HG03520 (cell line): ENCODE data around the gene KLHL29.
"Not testable (repeated sequence)": the region's sequence is repeated elsewhere in the genome, so short reads cannot be mapped to it uniquely, and the experiment has no call there.

ENCODE experiments used
- ATAC-seq: cut with Tn5 transposase; IDR thresholded peaks from one replicate; pipeline ENCODE4 v1.9.1; 2021; ENCODE audit warnings: mild to moderate bottlenecking, moderate library complexity; ENCODE audit not compliant: unreplicated experiment

Gene KLHL29

DNA sequence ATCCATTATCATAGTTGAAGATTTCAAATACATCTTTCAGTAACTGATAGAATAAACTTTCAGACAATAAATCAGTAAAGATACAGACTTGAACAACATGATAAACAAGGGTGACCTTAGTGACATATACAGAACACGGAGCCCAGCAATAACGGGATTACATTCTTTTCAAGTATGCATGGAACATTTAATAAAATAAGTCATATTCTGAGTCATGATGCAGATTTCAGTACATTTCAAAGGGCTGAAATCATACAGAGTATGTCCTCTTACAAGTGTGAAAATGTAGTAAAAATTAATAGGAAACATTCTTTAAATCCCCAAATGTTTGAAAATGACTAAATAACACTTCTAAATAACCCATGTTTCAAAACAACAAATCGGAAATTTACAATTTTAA lies 17.2 kb upstream of the KLHL29 start:
- no peak for ATAC-seq

DNA sequence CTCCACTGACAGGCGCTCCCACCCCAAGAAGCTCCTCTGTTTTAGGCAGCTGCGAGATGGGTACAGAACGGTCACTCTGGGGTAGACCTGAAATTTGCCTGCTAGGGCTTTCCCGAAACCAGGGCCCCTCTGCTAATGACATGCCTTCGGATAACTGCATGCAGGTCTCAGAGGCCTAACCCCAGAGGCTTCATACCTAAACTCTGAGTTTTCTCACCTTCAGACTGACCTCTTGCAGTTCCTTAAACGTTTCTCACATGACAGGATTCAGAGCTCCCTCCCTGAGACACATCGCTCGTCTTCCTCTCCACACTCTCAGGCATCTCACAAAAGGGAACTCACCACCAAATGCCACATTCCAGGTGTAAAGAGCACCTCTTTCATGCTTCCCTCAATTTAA lies 11.3 kb upstream of the KLHL29 start:
- ATAC-seq: no peak

DNA sequence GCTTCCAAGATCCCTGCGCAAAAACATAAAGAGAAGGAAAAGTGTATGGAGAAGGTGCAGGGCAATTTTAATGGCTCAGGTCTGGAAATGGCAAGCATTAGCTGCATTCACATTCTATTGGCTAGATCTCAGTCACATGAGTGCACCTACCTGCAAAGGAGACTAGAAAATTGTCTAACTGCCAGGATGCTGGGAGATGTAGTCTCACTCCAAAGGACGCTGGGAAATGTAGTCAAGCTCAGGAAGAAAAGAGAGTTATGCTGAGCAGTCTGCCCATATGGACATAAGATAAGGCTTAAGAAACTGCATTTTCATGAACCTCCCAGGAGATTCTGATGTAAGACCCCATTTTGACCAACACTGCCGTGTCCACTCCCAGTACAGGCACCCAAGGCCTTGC lies 9.5 kb upstream of the KLHL29 start:
- peak; percentile 44 for ATAC-seq

DNA sequence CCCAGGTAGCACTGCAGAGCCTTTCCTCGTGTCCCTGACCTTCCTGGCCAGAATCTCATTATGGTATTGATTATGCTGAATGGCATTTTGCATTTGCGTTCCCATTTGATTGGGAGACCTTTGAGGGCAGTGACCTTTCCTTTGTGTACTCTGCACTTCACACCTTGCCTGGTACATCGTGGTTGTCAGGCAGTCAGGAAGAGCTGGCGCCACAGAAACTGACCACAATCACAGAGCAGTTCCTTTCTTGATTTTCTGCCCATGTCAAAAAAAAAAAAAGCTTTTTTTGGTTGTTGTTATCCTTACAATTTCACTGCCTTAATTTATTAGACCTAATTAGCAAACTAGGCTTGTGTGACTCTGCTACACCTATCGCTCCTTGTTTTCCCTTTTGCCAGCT lies 8.9 kb upstream of the KLHL29 start:
- no peak for ATAC-seq

GRCh38 chr2:23376972-23377371 lies 8.0 kb upstream of the KLHL29 start:
- ATAC-seq: no peak

DNA sequence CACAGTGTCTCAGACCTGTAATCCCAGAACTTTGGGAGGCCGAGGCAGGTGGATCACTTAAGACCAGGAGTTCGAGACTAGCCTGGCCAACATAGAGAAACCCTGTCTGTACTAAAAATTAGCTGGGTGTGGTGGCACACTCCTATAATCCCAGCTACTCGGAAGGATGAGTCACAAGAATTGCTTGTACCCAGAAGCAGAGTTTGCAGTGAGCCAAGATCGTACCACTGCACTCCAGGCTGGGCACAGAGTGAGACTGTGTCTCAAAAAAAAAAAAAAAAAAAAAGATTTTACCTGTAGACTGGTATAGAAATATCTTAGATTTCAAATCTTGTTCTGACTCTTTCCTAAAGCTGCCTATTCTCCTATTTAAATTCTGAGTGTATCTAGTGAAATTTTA lies 7.2 kb upstream of the KLHL29 start:
- ATAC-seq: no peak

GRCh38 chr2:23378496-23378895 lies 6.5 kb upstream of the KLHL29 start:
- ATAC-seq: no peak

GRCh38 chr2:23379220-23379695 lies 5.7 kb upstream of the KLHL29 start:
- peak; percentile 36 for ATAC-seq

DNA sequence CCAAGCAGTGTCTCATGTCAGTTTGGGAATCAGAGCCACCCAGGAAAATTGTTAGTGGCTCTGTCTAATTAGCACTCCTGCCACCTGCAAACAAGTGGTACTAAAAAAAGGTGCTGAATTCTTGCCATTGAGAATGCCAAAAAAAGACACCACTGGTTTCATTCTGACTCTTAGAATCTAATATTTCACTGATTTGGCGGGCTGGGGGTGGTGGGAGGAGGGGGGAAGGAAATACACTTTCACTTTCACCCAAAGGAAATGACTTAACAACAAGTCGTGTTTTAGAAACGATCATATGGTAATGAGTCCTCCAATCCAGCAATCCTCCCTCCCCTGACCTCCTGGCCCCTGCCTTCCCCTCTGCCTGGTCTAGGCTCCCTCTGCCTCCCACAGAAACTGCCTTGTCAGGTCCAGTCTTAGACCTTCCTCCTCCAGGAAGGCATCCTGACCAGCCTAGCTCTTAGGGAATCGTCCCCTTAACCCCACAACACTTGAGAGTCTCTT lies 4.4 kb upstream of the KLHL29 start:
- ATAC-seq: peak; percentile 32

DNA sequence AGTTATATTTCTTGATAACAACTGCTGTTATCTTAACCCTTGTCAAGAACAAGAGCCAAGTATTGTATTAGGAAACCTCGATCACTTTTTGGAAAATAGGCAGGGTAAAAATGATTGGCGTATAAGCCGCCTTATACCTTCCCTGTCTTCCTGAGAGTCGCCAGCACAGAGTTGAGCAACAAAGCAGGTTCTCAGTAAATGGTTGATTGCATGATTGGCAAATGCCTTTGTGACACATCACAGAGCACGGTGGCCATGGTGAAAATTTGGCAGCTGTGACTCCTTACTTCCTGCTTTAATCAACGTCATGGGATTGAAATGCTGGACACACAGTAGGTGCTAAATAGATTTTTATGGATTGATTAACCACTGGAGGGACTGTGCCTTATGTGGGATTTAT lies 3.9 kb upstream of the KLHL29 start:
- no peak for ATAC-seq

DNA sequence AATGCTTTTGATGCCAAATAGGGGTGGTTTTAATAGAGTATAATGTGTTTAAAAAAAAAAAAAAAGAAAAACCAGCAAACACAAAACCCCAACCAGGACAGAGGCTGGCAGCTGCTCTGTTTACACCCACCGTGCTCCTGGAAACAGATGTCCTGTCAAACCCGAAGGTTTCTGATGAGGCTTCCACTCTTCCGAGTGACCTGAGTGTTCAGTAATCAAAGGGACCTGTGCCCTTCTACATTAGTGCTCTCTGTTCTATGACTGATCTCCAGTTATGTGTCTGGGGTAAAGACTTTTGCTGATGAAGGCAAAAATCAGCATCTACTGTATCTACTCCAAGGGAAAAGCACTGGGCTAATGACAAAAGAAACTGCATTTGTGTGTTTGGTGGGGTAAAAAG lies 3.5 kb upstream of the KLHL29 start:
- ATAC-seq: no peak

GRCh38 chr2:23383100-23383499 lies 1.9 kb upstream of the KLHL29 start:
- ATAC-seq: no peak

DNA sequence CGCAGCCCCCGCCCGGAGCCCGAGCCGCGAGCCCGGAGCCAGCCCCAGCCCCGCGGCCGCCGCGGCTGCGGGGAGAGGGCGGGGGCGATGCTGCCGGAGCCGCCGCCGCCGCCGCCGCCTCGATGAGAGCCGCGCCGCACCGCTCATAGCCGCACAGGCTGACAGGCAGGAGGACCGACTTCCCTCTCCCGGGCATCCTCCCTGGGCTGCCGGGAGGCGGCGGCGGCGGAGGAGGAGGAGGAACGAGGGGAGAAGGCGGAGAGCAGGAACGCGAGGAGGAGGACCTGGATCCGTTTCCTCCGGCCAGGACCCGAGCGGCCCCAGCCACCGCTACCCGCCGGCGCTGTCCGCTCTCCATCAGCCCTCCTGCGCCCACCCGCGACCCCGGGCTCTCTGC lies 370 bp downstream of the KLHL29 start:
- ATAC-seq: peak; percentile 20

GRCh38 chr2:23385748-23386338 lies 864 bp downstream of the KLHL29 start:
- ATAC-seq: peak; percentile 20

DNA sequence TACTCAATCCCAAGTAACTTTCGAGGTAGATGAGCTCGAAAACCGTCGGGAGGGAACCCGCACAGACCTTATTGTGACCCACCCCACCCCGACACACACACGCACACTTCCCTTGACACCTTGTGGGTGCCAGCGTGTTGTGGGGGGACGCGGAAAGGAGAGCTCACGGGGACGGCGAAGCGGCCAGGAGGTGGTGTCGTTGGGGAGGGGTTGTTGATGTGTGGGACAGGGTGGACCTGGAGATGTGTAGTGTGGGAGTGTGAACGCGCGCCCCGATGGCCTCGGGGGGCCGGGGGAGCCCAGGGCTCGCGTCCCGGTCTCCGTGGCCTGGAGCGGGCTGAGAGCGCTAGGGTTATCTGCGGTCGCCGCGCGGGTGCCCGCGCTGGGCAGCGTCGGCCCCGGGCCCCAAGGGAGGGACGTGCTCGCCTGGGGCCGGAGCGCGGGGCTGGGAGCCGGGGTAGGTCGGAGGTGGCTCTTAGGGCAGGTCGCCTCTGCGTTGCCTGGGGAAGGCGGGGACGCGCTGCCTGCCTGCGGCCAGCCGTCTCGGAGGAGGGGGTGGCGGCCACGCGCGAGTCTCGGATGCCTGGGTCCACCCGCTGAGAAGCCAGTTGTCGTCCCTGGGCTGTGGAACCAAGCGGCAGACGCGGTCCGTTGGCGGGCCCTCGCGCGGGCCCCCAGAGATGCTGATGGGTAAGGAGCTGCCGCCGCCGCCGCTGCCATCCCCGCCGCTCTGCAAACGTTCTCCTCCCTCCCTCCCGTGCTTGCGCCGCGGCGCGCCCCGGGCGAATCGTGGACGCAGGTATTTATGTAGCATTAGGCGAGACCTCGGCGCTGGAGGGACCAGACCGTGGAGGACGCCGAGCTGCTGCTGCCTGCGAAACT lies 1.6 kb downstream of the KLHL29 start:
- no peak for ATAC-seq

- no peak for ATAC-seq
Measured at GRCh38 chr2:23387221-23387550, 2.2 kb downstream of the KLHL29 start.

- no peak for ATAC-seq
Measured at GRCh38 chr2:23387845-23388244, 2.9 kb downstream of the KLHL29 start.

DNA sequence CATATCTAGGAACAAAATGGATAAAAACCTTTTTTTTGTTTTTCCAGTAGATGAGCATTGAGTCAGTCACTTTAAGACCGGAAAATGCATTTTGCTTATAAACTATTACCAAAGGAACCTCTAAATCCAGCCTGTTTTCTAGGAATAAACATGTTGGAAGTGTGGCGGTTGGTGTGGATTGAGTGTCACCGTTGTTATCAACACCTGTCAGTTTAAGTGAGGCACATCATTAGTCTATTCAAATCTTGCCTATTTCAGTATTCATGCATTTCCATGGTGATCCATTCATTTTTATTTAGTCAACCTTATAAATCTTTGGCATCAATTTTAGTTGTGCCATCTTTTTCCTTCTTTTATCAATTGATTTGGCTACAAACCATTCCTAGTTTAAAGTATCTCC lies 3.3 kb downstream of the KLHL29 start:
- no peak for ATAC-seq

GRCh38 chr2:23388756-23389514 lies 4.0 kb downstream of the KLHL29 start:
- no peak for ATAC-seq

GRCh38 chr2:23390152-23390551 lies 5.2 kb downstream of the KLHL29 start:
- ATAC-seq: no peak

DNA sequence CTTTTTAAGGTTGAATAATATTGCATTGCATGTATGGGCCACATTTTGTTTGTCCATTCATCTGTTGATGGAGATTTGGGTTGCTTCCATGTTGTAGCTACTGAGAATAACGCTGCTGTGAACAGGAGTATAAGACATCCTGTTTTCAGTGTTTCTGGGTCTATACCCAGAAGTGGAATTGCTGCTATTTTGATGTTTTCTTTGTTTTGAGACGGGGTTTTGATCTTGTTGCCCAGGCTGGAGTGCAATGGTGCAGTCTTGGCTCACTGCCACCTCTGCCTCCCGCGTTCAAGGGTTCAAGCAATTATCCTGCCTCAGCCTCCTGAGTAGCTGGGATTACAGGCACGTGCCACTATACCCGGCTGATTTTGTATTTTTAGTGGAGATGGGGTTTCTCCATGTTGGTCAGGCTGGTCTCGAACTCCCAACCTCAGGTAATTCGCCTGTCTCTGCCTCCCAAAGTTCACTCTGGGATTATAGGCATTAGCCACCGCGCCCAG lies 6.3 kb downstream of the KLHL29 start:
- ATAC-seq: not testable (repeated sequence)
